ENCODE results near the gene TMBIM4.

Gene TMBIM4

GRCh38 chr12:66163289-66163688, 6.5 kb downstream of the TMBIM4 start:
- TF ChIP-seq CTCF (IDR thresholded peaks at IDR 0.05; ENCODE audit: poor library complexity, severe bottlenecking): no peak
- ATAC-seq (ENCODE audit: low read depth): no peak

DNA sequence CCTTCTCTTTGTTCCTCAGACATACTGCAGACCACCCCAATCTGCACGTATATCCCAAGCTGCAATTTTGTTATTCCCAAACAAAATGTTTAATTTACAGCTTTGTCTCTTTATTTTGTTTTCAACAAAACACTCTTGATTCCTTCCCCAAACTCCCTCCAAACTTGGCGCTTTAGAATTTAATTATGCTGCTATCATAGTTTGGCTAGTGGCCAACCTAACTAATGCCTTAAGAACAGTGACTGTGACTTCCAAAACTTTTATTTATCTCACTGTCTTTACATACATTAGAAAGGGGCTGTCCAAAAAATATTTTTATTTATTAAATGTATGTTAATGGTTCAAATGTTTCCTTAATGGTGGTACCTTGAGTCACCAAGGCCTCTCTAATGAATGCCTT, 7.1 kb downstream of the TMBIM4 start:
- no peak for TF ChIP-seq CTCF (IDR thresholded peaks at IDR 0.05; ENCODE audit: poor library complexity, severe bottlenecking)
- peaks cover 22% of the 10 kb centered on the region for H3K36me3 ChIP-seq (ENCODE audit: low read depth)
- no peak overlapping the region for H3K27ac ChIP-seq (ENCODE audit: poor library complexity, severe bottlenecking)
- no peaks in the 10 kb centered on the region for H3K27me3 ChIP-seq (ENCODE audit: insufficient read depth, poor library complexity, severe bottlenecking)
- DNase-seq (ENCODE audit: low spot score): no peak
- H3K4me3 ChIP-seq (ENCODE audit: severe bottlenecking): no peak overlapping the region
- ATAC-seq (ENCODE audit: low read depth): no peak
- no peaks in the 10 kb centered on the region for H3K4me1 ChIP-seq (ENCODE audit: insufficient read depth, poor library complexity, severe bottlenecking)
- peaks cover 2% of the 10 kb centered on the region for H3K9me3 ChIP-seq (ENCODE audit: severe bottlenecking)

More at GRCh38 chr12:66163289-66163688, 6.5 kb downstream of the TMBIM4 start:
- no peak overlapping the region for H3K27ac ChIP-seq (ENCODE audit: poor library complexity, severe bottlenecking)
- H3K27me3 ChIP-seq (ENCODE audit: insufficient read depth, poor library complexity, severe bottlenecking): no peaks in the 10 kb centered on the region
- no peak for DNase-seq (ENCODE audit: low spot score)
- H3K4me1 ChIP-seq (ENCODE audit: insufficient read depth, poor library complexity, severe bottlenecking): peaks cover 1% of the 10 kb centered on the region
- peaks cover 22% of the 10 kb centered on the region for H3K36me3 ChIP-seq (ENCODE audit: low read depth)
- H3K9me3 ChIP-seq (ENCODE audit: severe bottlenecking): peaks cover 2% of the 10 kb centered on the region
- H3K4me3 ChIP-seq (ENCODE audit: severe bottlenecking): no peak overlapping the region

- no peaks in the 10 kb centered on the region for H3K27me3 ChIP-seq (ENCODE audit: insufficient read depth, poor library complexity, severe bottlenecking)
- no peak for TF ChIP-seq CTCF (IDR thresholded peaks at IDR 0.05; ENCODE audit: poor library complexity, severe bottlenecking)
- no peak overlapping the region for H3K27ac ChIP-seq (ENCODE audit: poor library complexity, severe bottlenecking)
- ATAC-seq (ENCODE audit: low read depth): no peak
- no peak for DNase-seq (ENCODE audit: low spot score)
- peaks cover 7% of the 10 kb centered on the region; the same call in 1 of the 2 replicates for H3K36me3 ChIP-seq (ENCODE audit: low read depth)
- no peaks in the 10 kb centered on the region for H3K4me1 ChIP-seq (ENCODE audit: insufficient read depth, poor library complexity, severe bottlenecking)
- no peak overlapping the region for H3K4me3 ChIP-seq (ENCODE audit: severe bottlenecking)
- peaks cover 2% of the 10 kb centered on the region for H3K9me3 ChIP-seq (ENCODE audit: severe bottlenecking)
Measured at GRCh38 chr12:66160704-66161103, 9.1 kb downstream of the TMBIM4 start.

- peaks cover 4% of the 10 kb centered on the region; the same call in 1 of the 2 replicates for H3K36me3 ChIP-seq (ENCODE audit: low read depth)
- DNase-seq (ENCODE audit: low spot score) (no peak), ATAC-seq (ENCODE audit: low read depth) (no peak)
- no peak for TF ChIP-seq CTCF (IDR thresholded peaks at IDR 0.05; ENCODE audit: poor library complexity, severe bottlenecking)
- no peaks in the 10 kb centered on the region for H3K9me3 ChIP-seq (ENCODE audit: severe bottlenecking)
- no peaks in the 10 kb centered on the region for H3K4me1 ChIP-seq (ENCODE audit: insufficient read depth, poor library complexity, severe bottlenecking)
- H3K27ac ChIP-seq (ENCODE audit: poor library complexity, severe bottlenecking): no peak overlapping the region
- H3K27me3 ChIP-seq (ENCODE audit: insufficient read depth, poor library complexity, severe bottlenecking): no peaks in the 10 kb centered on the region
- no peak overlapping the region for H3K4me3 ChIP-seq (ENCODE audit: severe bottlenecking)
Measured at GRCh38 chr12:66159123-66159522, 10.7 kb downstream of the TMBIM4 start.

DNA sequence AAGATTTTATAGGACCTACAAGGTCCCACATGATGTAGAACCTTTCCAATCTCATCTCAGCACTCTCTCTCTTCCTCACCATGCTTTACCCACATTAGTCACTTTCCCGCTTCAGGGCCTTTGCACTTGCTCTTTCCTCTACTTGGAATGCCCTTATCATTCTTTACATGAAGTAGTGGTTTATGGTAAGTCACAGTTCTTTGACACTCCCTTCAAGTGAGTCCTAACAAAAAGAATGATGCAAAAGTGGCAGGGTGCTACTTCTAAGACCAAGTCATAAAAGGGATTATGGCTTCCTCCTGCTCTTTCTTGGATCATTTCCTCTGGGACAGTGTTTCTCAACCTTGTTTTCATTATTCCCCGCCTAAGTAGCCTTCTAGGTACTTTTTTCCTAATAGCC, 13.1 kb downstream of the TMBIM4 start:
- peaks cover 17% of the 10 kb centered on the region for H3K36me3 ChIP-seq (ENCODE audit: low read depth)
- ATAC-seq (ENCODE audit: low read depth) (no peak), DNase-seq (ENCODE audit: low spot score) (no peak)
- no peak overlapping the region for H3K4me3 ChIP-seq (ENCODE audit: severe bottlenecking)
- no peak for TF ChIP-seq CTCF (IDR thresholded peaks at IDR 0.05; ENCODE audit: poor library complexity, severe bottlenecking)
- H3K9me3 ChIP-seq (ENCODE audit: severe bottlenecking): no peaks in the 10 kb centered on the region
- no peak overlapping the region for H3K27ac ChIP-seq (ENCODE audit: poor library complexity, severe bottlenecking)
- no peaks in the 10 kb centered on the region for H3K27me3 ChIP-seq (ENCODE audit: insufficient read depth, poor library complexity, severe bottlenecking)
- H3K4me1 ChIP-seq (ENCODE audit: insufficient read depth, poor library complexity, severe bottlenecking): no peaks in the 10 kb centered on the region
